AG04450 (cell line): Measurements from ENCODE around the gene PLEKHJ1. TPM values are rescaled to one million over a fixed set of nuclear protein-coding genes. Genes with fewer than 3 reads are reported as not detected.

ENCODE experiments used
- CTCF ChIA-PET: fragments of 300-600, 350-600 bp; formaldehyde crosslinking; extraction: SDS; loops from one replicate; lab custom pipeline; 2022; ENCODE audit warnings: antibody characterized with exemption, inconsistent platforms; lab: Charles Lee
- POLR2A ChIA-PET: fragments of 350-600 bp; formaldehyde crosslinking; extraction: SDS; loops from one replicate; lab custom pipeline; 2021; ENCODE audit warnings: antibody characterized with exemption, inconsistent platforms; lab: Yijun Ruan, JAX
- DNase-seq: peaks from one replicate; pipeline ENCODE4 v3.0.0-alpha.2; 2011; ENCODE audit warnings: low read depth, low spot score
- H3K27ac ChIP-seq: one replicate; pipeline ENCODE4 v1.5.1; 2012; ENCODE audit warnings: low read depth, low read length, control low read depth
- H3K27me3 ChIP-seq: one replicate; pipeline ENCODE4 v1.6.0; 2012; ENCODE audit warnings: low read length; ENCODE audit not compliant: control insufficient read depth, insufficient read depth
- H3K4me3 ChIP-seq: 2 replicates; pipeline ENCODE4 v1.5.1; 2011; ENCODE audit warnings: mild to moderate bottlenecking, low read depth, low read length, control low read depth
- H3K9me3 ChIP-seq: 2 replicates; pipeline ENCODE4 v1.5.1; 2012; ENCODE audit warnings: low read length; ENCODE audit not compliant: control insufficient read depth, insufficient read depth
- CTCF ChIP-seq: IDR thresholded peaks from 2 replicates; pipeline ENCODE4 v1.5.1; 2011; ENCODE audit warnings: low read depth, low read length, control low read depth, inconsistent platforms
- polyA plus RNA-seq: library from polyadenylated mRNA; depleted of rRNA; stranded (reverse); fragments of >200 nt; gene quantifications from 2 replicates; pipeline ENCODE4 v1.2.3, GENCODE V29; 2011

PLEKHJ1 gene
- polyA plus RNA-seq, 1 experiment = 38.7 TPM

DNA sequence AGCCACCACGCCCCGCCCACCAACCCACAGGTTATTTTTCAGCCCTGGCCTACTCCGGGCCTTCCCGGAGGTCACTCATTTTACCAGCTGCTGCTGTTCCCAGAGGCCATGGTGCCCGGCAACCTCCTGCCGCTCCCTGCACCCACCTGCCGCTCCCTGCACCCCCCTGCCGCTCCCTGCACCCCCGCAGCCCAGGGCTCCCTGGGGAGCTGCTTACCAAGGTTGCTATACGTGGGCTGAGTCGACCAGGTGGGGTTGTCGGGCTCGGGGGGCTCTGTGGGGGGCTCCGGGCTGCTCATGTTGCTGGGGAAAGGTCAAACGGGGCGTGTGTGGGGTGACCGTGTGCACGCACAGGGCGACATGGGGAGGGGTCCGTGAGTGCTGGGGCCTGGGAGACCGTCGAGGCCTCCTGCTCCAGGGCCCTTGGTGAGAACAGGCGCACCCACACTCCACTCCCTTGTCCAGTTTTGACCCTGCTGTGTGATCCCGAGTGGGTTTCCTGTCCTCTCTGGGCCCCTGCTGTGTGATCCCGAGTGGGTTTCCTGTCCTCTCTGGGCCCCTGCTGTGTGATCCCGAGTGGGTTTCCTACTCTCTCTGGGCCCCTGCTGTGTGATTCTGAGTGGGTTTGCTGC, 44.6 kb upstream of the PLEKHJ1 start:
- no peak for TF ChIP-seq CTCF
- ChIA-PET POLR2A (interaction anchor here (0.6 kb wide), 1 partner anchor 17 kb away, joined by 3 read pairs; no protein-coding TSS in a partner anchor), CTCF (no interaction called here)
- no peak for DNase-seq
- H3K9me3 ChIP-seq = no peaks in the 10 kb centered on the region; the same call in 1 of the 2 replicates
- H3K27me3 ChIP-seq = no peaks in the 10 kb centered on the region
- H3K27ac ChIP-seq = no peak overlapping the region
- no peak overlapping the region for H3K4me3 ChIP-seq

DNA sequence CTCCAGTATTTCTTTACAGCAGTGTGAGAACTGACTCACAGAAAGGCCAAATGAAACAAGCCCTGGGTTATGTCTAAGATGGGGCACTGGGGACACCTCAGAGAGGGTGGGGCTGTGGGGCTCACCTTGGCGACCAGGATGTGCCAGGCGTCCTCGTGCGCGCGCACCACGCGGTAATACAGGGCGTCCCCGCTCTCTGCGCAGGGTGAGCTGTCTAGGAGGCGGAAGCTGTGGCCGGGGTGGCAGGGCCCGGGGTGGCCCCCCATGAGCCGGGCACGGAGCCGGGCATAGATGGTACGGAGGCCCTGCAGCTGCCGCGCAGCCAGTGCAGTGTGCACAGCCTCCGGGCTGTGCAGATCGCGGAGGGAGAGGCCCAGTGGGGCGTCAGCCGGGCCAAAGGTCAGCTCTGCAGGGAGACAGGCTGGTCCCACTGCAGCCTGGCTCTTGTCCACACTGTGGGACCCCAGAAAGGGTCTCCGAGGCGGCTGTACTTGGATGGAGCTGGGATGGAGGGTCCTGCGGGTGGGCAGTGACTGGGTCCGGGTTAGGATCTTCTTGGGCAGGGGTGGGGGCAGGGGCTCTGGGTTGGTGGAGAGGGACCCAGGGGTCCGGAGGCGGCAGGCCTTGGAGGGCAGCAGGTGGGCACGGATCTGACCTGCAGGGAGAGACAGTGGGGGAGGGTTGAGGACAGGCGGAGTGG, 42.5 kb upstream of the PLEKHJ1 start:
- Histone ChIP-seq H3K4me3 (no peak overlapping the region), H3K9me3 (no peaks in the 10 kb centered on the region; the same call in 1 of the 2 replicates), H3K27me3 (no peaks in the 10 kb centered on the region), H3K27ac (no peak overlapping the region)
- TF ChIP-seq CTCF = no peak
- ChIA-PET POLR2A (no interaction called here), CTCF (no interaction called here)
- no peak for DNase-seq

GRCh38 chr19:2277138-2277537, 41.0 kb upstream of the PLEKHJ1 start:
- ChIA-PET POLR2A (no interaction called here), CTCF (interaction anchor here (1.0 kb wide), 1 partner anchor 121 kb away, joined by 5 read pairs; no protein-coding TSS in a partner anchor)
- no peak for TF ChIP-seq CTCF
- Histone ChIP-seq H3K4me3 (no peak overlapping the region), H3K27ac (no peak overlapping the region), H3K27me3 (no peaks in the 10 kb centered on the region), H3K9me3 (peaks cover 7% of the 10 kb centered on the region; the same call in 1 of the 2 replicates)
- DNase-seq = no peak

DNA sequence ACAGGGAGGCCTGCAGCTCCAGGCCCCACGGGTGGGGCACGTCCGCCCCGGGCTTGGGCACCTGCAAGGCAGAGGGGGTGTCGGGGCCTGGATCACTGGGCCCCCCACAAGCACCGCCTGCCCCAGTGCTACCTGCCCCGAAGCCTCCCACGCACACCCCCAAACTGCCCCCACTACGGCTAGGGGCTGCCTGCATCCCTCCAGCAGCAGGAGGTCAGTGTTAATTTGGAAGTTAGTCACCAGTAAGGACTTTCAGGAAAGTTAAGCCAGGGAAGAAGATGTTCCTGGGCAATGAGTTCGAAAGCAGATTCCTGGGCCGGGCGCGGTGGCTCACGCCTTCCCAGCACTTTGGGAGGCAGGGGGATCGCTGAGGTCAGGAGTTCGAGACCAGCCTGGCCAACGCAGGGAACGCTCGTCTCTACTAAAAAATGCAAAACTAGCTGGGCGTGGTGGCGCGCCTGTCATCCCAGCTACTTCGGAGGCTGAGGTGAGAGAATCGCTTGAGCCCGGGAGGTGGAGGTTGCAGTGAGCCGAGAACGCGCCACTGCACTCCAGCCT, 40.4 kb upstream of the PLEKHJ1 start:
- Histone ChIP-seq H3K9me3 (peaks cover 7% of the 10 kb centered on the region; the same call in 1 of the 2 replicates), H3K4me3 (no peak overlapping the region), H3K27ac (no peak overlapping the region), H3K27me3 (no peaks in the 10 kb centered on the region)
- DNase-seq = no peak
- ChIA-PET CTCF (interaction anchor here (0.5 to 1.0 kb wide), 2 partner anchors 114 to 121 kb away, joined by 3 to 5 read pairs; no protein-coding TSS in a partner anchor), POLR2A (no interaction called here)
- no peak for TF ChIP-seq CTCF
